NCI-H1417 (cell line): ENCODE results near the gene PLEK.

Experiments used
- DNase-seq, 3 experiments: peaks; one replicate each; lab custom pipeline; 2025; lab: John Stamatoyannopoulos, UW

Gene PLEK

GRCh38 chr2:68414876-68415275, 49.8 kb downstream of the PLEK start:
- DNase-seq, result peak in 1 of 3 experiments; percentile 44

GRCh38 chr2:68415521-68415920, 50.4 kb downstream of the PLEK start:
- no peak for DNase-seq

DNA sequence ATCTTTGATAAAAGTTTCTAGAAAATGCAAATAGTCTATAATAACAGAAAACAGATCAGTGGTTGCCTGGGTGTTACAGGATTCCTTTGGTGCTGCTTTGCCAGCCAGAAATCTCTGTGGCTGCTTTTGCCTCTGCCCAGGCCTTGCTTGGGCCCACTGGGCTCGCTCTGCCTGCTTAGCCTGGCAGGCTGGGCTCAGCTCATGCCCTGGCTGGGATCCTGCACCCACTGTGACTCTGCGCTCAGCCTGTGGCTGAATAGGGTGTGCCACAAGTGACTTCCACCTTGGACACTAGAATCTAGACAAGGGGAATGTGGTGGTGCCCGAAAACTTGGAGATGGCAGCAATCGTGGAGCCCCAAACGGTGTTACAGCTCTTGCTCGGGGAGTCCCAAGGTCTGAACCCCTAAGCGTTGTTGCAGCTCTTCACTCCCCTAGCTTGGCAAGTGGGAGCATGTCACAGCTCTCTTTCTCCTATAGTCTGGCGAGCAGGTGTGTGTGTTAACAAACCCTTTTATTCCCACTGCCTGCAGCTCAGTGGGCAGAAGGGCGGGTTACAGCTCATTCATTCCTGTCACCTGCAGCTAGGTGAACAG, 51.1 kb downstream of the PLEK start:
- peak in 2 of 3 experiments; percentile 17 to 54 for DNase-seq

- no peak for DNase-seq
Measured at GRCh38 chr2:68417926-68418325, 52.8 kb downstream of the PLEK start.

GRCh38 chr2:68418419-68418818, 53.3 kb downstream of the PLEK start:
- no peak for DNase-seq

GRCh38 chr2:68418855-68419254, 53.8 kb downstream of the PLEK start:
- DNase-seq, result no peak

GRCh38 chr2:68420254-68420910, 55.3 kb downstream of the PLEK start:
- no peak for DNase-seq

DNA sequence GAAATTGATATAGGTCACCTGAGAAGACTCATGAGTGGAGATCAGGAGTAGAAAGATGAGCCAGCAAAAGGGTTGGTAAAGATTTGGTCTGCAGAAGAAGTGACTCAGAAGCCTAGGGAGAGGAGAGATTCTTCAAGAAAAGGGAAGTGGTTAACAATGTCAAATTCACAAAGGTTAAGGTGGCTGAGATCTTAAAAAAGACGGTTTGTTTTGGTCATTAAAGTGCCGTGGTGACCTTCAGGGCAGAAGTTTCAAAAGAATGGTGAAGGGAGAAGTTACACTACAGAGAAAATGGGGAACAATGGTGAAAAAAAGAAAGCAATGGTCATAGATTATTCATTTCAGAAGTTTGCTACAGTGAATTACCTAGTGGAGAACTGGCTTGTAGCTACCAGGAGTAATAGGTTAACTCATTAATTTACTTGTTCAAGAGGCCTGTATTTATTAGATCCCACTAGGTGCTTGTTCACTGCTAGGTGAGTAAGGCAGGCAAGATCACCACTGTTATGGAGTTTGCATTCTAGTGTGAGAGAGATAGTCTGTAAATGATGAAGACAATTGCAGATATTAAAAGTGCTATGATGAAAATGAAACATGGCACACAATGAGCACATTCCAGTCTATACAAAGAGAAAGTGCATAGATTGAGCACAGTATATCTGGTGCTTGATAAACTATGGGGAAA, 59.0 kb downstream of the PLEK start:
- no peak for DNase-seq

- DNase-seq, result no peak
Measured at GRCh38 chr2:68425503-68425902, 60.4 kb downstream of the PLEK start.

DNA sequence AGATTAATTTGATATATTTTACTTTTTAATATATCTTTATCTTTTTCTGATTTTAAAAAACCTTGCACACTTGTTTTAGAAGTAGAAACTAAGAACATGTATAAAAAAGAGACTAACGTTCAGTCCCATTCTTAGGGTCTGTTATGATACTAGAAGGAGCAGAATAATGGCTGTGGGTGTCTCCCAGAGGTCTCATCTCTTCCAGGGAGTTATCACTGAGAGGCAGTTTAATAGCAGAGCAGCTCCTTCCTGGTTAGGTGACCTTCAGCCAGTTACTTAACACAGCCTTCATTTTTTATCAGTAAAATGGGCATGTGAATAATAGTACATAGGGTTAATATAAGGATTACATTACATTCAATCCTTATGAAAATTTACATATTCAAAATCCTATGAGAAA, 61.4 kb downstream of the PLEK start:
- no peak for DNase-seq

- no peak for DNase-seq
Measured at GRCh38 chr2:68426848-68427579, 61.9 kb downstream of the PLEK start.

DNA sequence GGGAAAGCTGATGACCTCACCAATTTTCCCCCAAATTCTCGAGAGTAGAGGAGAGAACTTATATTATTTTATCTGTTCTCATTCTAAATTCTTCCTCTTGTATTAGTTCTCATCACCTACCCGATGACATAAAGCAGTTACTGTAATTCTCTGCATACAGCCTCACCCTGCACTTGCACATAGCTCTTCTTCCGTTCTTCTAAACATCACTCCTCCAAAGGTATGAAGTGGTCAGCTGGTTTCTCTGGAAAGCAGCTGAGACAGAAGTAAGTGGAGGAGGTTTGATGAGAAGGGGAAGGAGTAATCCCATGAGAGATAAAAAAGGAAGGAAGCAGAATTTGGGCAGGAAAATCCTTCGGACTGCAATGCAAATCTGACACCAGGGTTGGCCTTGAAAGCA, 63.0 kb downstream of the PLEK start:
- no peak for DNase-seq

DNA sequence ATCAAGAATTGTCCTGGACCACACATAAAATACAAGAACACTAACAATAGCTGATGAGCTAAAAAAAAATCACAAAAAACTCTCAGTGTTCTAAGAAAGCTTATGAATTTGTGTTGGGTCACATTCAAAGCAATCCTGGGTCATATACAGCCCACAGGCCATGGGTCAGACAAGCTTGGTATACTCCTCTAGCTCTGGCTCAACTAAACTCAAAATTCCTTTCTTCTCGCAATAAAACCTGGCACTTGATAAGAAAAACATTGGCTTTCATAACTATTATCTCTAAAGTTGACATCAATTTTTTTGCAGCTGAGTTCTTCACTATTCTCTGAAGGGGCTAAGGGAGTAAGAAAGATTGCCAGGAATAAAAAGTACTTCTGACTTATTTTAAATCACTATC, 63.7 kb downstream of the PLEK start:
- no peak for DNase-seq

DNA sequence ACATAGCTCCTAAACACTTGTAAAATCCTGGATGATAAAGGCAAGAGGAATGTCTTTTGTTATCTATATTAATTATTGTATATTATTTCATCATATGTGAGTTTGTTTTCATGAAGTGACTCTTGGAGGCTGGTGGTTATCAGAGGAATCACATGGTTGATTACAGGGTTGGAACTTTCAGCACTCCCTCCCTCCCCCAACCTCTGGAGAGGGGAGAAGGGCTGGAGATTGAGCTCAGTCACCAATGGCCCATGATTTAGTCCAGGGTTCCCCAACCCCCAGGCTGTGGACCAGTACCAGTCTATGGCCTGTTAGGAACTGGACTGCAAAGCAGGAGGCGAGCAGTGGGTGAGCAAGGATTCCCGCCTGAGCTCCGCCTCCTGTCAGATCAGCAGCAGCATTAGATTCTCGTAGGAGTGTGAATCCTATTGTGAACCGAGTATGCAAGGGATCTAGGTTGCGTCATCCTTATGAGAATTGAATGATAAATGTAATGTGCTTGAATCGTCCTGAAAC, 64.3 kb downstream of the PLEK start:
- no peak for DNase-seq

- DNase-seq, result no peak
Measured at GRCh38 chr2:68431316-68431972, 66.4 kb downstream of the PLEK start.

- DNase-seq, result peak in 1 of 3 experiments; percentile 26
Measured at GRCh38 chr2:68432696-68433658, 67.9 kb downstream of the PLEK start.

GRCh38 chr2:68434981-68435380, 69.9 kb downstream of the PLEK start:
- DNase-seq, result no peak

GRCh38 chr2:68435615-68436014, 70.5 kb downstream of the PLEK start:
- no peak for DNase-seq

GRCh38 chr2:68436270-68436669, 71.2 kb downstream of the PLEK start:
- DNase-seq, result no peak

DNA sequence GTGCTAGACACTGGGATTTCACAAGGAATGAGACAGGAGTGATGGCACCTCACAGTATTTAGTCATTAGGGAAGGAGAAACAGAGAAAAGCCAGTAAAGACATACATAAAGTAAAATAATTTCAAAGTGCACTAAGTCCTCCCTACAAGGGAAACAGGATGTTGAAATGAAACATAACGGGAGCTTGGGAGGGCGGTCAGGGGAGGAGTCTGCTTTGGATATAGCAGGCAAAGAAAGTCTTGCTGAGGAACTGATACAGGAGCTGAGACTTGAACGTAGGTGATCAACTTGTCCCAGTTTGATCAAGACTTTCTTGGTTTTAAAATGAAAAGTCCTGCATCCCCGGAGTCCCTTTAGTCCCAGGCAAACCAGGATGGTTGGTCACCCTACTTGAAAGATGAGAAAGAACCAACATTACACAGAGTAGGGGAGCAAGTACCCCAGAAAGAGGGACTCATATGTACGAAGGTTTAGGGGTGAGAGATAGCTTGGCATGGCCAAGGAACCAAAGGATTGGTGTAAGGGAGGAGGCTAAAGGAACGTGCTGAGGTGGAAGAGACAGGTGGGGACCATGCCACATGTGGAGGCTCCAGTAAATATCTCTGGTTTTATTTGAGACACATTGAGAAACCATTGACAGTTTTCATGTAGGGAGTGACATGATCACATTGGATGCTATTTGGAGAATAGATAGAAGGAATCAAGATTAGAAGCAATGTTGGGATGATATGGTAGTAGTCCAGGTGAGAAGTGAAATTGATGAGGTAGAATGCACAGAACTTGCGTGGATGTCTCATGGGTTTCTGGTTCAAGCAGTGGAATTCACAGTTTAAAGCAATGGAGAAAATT, 73.6 kb downstream of the PLEK start:
- DNase-seq, result no peak
